ENCODE data around the gene PCTP.
A peak's percentile ranks its signal among the peaks of the same experiment; 100 is the strongest.

The PCTP gene

GRCh38 chr17:55750750-55751657 lies at the start of gene PCTP:
PCTP (plus strand) TSS chr17:55751051; CDS start chr17:55751104, 53 bp downstream.
- peak; percentile 34 for DNase-seq

GRCh38 chr17:55702150-55702549 lies 48.7 kb upstream of the PCTP start:
- no peak for DNase-seq

DNA sequence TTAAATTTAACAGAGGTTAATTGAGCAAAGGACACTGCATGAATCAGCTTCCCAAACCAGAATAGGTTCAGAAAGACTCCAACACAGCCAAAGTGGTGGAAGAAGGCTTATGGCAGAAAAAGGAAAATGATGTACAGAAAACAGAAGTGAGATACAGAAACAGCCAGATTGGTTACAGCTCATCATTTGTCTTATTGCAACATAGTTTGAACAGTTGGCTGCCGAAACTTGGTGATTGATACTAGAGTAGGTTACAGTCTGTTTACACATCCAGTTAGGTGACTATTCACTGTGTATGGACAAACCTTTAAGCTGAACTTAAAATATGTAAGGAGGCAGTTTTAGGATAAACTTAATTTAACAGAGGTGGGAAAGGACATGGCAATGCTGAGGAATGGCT lies 46.5 kb upstream of the PCTP start:
- no peak for DNase-seq

DNA sequence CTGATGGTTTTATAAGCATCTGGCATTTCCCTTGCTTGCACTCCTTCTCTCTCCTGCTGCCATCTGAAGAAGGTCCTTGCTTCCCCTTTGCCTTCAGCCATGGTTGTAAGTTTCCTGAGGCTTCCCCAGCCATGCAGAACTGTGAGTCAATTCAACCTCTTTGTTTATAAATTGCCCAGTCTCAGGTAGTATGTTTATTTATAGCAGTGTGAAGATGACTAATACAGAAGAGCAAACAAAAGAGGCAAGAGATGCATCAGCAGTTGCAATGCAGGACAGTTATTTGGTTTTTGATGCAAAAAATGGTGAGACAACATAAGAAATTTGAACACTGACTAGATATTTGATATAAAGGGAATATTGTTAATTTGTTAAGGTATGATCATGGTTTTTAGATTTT lies 45.0 kb upstream of the PCTP start:
- no peak for DNase-seq

GRCh38 chr17:55706808-55707773 lies 43.8 kb upstream of the PCTP start:
- DNase-seq: no peak

- no peak for DNase-seq
Measured at GRCh38 chr17:55708175-55708974, 42.5 kb upstream of the PCTP start.

- no peak for DNase-seq
Measured at GRCh38 chr17:55709440-55709839, 41.4 kb upstream of the PCTP start.

- DNase-seq: no peak
Measured at GRCh38 chr17:55709984-55710383, 40.9 kb upstream of the PCTP start.

- DNase-seq: no peak
Measured at GRCh38 chr17:55710410-55710809, 40.4 kb upstream of the PCTP start.

DNA sequence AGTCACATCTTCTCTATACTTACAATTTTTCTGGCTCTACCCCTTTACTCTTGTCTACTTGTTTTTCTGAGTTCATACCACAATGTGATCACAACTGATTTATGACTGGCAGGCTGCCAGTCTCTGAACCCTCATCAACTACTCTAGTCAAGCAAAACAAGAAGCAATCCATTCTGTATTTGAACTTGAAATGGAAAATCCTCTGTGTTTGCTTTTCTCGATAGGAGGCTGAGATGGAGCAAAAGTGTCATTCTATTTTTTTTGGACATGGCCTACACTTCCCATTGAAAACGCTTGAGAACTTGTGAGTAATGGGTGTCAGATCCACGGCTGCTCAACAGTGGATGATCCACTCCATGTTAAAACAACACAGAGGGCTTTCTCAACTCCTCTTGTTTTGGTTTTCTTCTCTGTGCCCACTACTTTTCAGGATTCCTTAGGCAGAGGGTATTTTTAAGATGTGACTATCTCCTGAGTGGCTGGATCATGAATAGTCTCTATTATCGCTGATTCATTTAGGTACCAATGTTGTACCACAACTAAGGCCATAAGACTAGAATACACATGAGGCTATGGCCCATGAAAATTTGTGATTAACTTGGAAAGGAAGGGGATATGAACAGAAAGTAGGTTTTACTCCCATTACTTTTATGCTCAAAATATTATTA lies 39.9 kb upstream of the PCTP start:
- no peak for DNase-seq

- DNase-seq: no peak
Measured at GRCh38 chr17:55717432-55717831, 33.4 kb upstream of the PCTP start.

DNA sequence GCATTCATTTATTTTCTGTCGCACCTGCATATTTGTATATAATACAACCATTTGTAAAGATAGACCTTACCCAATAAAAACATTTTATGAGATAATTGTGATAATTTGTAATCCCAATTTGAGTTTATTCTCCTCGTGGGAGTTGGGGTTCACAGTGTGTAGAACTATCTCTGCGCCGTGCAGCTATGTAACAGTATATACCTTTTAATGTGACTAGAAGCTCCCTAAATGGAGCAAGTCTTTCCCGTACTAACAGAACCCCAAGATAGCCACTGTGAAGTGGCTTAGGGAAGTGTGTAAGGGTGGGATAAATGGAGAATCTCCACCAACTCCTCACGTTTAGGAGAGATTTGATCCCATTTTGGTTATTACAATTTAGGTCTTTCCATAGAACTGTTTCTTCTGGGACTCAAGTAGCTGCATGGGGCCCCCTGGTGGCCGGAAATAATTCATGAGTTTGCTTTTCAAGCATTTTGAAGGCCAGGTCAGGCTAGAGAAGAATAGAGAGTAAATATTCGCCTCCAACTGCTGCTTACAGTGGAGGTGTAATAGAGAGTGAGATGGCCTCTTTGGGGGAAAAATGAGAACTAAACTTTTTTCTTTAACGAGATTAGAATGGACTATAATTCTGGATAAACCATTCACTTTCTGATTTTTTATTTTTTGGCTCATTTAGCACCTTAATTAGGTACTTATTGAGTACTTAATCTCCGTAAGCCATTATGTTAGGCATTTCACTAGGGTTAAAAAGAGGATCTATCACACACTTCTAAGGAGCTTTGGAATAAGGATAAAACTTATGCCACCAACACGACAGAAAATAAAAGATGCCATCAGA lies 32.7 kb upstream of the PCTP start:
- peak; percentile 7 for DNase-seq

DNA sequence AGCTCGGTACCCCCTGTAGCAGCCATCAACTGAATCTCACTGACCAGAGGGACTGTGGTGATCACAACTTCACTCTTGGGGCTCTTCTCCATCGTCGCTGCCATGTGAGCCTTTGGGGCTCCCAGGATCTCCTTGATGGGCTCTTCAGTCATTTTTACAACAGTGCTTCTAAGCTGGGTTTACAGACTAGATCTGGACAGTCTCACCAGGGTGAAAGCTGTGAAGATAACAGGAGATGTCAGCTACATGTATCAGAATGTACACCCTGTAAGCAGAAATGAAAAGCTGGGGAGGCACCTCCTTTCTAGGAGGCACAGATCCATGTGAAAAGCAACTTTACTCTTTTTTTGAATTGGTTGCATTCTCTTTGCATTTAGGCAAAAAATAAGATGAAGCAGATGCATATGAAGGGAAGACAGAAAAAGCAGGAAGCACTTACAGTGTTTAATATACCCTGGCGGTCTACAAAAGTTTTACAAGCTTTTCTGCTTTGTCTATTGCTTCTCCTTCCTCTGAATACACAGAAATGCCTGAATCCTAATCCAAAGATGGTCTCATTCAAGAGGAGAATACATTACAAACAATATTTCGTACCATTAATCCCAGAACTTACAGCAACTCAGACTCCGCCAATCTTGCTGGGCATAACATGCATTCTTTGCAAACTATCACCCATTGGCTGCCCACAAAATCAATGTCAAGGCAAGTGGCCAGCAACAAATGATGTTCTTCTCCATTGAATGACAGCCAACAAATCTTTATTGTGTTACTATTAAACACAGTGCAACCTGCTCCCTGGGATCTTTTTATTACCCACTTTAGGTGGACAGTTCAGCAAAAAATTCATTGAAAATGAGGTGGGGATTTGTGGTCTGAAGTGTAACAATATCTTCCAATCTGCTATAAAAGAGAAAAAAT lies 29.7 kb upstream of the PCTP start:
- no peak for DNase-seq

DNA sequence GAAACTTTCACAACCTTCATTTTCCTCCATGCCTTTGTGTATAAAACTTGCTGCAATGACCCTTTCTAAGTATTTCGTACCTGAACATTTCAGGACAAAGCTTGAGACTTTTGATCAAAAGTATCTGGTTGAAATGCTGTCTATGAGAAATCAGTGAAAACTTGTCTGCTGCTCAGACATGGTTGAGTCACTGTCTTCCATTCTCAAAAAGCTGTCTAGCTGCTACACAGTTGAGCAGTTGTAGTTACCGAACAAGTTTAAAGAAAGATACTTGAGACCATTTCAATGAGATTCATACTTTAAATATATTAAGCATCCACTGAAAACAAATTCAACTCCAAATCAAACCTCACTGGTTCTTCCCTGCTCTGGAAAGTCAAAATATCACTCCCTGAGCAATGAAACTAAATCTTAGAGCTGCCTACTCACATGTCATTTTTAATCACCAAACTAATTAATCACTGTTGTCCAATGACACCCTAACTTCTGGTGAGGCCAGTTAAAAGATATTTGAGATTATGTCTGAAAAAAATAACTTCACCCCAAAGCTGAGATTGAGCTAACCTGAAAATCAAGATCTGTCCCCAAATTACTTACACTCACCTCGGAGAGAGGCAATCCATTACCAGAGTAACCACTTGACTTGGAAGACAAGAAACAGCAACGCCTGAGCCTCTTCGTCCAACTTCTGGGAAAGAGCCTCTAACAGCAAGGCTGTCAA lies 28.7 kb upstream of the PCTP start:
- DNase-seq: no peak

DNA sequence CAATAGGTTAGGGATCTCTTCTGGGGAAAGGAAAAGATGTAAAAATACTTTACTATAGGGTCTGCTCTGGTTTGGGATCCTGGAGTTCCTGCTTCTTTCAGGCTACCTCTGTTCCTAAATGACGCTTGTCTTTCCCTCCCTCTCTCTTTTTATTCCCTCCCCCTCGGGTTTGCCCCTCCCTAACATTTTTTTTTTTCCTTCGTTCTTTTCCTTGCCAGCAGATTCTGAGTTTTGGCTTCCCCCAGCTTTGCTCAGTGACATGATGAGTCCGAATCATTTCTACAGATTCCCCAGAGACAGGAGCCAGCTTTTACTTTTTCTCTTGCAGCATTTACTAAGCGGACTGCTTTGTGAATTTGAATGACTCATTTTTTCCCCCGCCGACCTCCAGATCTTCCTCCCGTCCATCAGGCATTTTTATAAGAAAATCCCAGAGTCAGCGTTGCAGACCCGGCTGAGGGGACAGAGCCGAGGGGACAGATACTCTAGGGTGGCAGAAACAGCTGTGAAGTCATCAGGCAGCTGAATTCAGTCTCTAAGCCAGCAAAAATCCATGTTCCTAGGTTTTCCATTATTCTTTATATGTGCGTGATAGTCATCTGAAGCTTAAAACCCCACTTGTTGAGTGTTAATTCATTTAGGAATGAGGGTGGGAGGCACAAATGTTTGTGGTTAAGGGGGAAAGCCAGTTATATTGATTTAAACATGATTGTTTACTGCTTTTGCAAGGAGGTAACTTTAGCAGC lies 27.9 kb upstream of the PCTP start, which contains the start of gene TMEM100:
Gene TMEM100, minus strand, starts transcription at position 123 of the 746 bp plus-strand sequence. CDS start 1,794 bp downstream, outside the sequence.
- no peak for DNase-seq

DNA sequence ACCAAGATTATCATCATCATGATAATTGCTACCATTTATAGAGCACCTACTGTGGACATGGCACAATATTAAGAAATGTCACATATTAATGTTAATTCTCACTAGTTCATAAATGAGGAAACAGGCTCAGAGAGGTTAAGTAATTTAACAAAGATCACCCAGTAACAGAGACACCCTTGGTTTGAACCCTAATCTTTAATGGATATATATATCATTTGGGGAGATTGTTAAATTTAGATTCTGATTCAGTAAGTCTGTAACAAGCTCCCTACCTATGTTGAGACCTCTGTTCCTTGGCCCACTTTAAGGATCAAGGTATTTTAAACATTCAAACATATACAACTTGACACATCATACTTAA lies 27.4 kb upstream of the PCTP start:
- DNase-seq: no peak

GRCh38 chr17:55726440-55726839 lies 24.4 kb upstream of the PCTP start:
- DNase-seq: no peak

- DNase-seq: no peak
Measured at GRCh38 chr17:55727275-55727674, 23.6 kb upstream of the PCTP start.

- DNase-seq: no peak
Measured at GRCh38 chr17:55727920-55728319, 22.9 kb upstream of the PCTP start.

Measured in NCI-H187 treated with DMSO at 0.1 percent for 48 hours (cell line).